NCI-H82 (cell line): ENCODE data around the gene ZFP28.

Experiments used
- DNase-seq: peaks from one replicate; lab custom pipeline; 2025; lab: John Stamatoyannopoulos, UW

The ZFP28 gene

DNA sequence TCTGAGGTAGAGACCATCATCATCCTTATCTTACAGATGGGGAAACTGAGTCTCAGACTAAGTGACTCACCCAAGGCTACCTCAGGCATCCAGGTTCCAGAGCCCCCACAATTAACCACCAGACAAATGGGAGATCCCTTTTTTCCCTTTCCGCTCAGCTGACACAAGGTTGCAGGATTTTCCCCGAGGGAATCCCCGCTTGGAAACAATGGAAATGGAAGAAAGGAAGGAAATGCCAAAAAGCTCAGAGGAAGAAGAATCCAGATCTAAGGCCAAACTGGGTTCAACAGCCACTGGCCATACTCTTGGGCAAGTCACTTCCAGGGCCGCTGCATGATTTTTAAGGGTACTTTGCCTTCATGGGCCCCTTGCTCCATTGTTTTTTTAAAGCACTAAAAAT lies 57.9 kb downstream of the ZFP28 start:
- no peak for DNase-seq

DNA sequence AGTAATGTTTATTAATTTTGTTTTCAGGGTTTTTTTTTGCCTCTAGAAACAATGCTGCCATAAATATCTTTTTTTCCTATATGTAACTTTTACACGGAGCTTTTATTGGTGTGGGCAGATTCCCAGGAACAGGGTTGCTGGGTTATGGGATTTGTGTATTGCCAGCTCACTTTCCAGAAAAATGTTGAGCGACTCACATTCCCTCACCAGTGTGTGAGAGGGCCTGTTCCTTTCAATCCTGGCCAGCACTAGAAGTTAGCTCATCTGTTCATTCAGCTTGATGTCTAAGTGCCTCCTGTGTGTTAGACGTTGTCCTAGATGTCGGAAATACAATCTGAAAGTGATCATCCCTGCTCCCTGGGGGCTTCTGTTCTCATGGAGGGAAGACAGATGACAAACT lies 58.9 kb downstream of the ZFP28 start:
- no peak for DNase-seq

DNA sequence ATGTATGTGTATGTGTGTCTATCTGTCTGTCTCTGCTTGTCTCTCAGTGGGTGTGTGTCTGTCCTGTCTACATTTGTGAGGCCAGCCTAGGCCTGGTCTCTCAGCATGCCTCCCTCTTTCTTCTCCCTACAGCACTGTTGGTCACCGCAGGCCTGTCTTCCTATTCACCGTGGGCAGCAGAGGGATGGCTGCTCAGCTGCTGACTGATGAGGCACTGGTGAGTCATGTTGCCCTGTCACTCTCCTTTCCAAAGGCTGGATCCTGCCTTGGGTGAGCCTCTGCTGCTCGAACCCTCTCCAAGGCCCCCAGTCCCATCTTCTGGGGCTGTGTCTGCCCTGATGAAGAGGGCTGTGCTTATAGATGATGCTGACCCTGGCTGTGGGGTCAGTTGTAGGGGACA lies 62.6 kb downstream of the ZFP28 start:
- DNase-seq = no peak

DNA sequence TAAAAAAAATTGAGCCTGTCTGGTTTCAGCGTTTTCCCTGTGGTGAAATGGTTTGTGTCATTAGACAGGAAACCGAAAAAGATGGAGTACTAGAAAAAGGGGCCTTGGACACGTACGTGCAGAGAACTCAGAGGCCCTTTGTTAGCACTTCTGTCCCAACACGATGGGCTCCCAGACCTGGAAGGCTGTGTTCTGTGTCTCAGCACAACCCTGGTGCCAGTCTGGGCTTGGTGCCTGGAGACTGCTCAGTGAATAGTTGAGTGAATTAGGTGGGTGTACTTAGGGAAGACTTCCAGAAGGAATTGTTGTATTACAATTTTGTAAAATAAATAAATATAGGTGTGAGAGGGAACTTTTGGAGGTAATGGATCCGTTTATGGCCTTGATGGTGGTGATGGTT lies 65.1 kb downstream of the ZFP28 start:
- no peak for DNase-seq
